Measurements from ENCODE around the gene RCAN1.

GRCh38 chr21:34590520-34590919, 24.4 kb downstream of the RCAN1 start:
- TF ChIP-seq RAD21 (IDR thresholded peaks at IDR 0.05) (no peak), CTCF (IDR thresholded peaks at IDR 0.05; ENCODE audit: low read depth, low read length, missing input control) (no peak), REST (IDR thresholded peaks at IDR 0.05) (no peak)

Data from liver (tissue), 3 donors.